Activated T-cell treated with anti-CD3 and anti-CD28 coated beads, Interleukin-2, amount 50 U/mL, for 24 hours (primary cell): ENCODE data around the gene PDCD1.
"Not testable (repeated sequence)": the region's sequence is repeated elsewhere in the genome, so short reads cannot be mapped to it uniquely, and the experiment has no call there.

Source experiments
- DNase-seq: peaks from one replicate; pipeline ENCODE4 v3.0.0-alpha.2; 2020
- H3K27ac Mint-ChIP-seq: 2 replicates; pipeline ENCODE4 v1.8.0; 2020; ENCODE audit warnings: mild to moderate bottlenecking, mixed read lengths
- H3K27me3 Mint-ChIP-seq: 2 replicates; pipeline ENCODE4 v1.8.0; 2020; ENCODE audit warnings: mixed read lengths
- H3K36me3 Mint-ChIP-seq: 2 replicates; pipeline ENCODE4 v1.8.0; 2020; ENCODE audit warnings: low read depth, mixed read lengths
- H3K4me1 Mint-ChIP-seq: 2 replicates; pipeline ENCODE4 v1.8.0; 2020; ENCODE audit warnings: low read depth, mixed read lengths
- H3K4me3 Mint-ChIP-seq: 2 replicates; pipeline ENCODE4 v1.8.0; 2020; ENCODE audit warnings: mild to moderate bottlenecking, moderate library complexity, mixed read lengths
- H3K9me3 Mint-ChIP-seq: 2 replicates; pipeline ENCODE4 v1.8.0; 2020; ENCODE audit warnings: mixed read lengths

PDCD1 gene

GRCh38 chr2:241808721-241809382 lies 49.8 kb downstream of the PDCD1 start, which contains the start of gene NEU4:
NEU4 (plus strand) TSS chr2:241809193; CDS start chr2:241814485, 5,292 bp downstream.
- Mint-ChIP-seq H3K27me3 (peaks cover 17% of the 10 kb centered on the region), H3K4me3 (no peak within 1 kb of the TSS), H3K9me3 (no peaks in the 10 kb centered on the region), H3K4me1 (peaks cover 10% of the 10 kb centered on the region), H3K36me3 (no peaks in the 10 kb centered on the region), H3K27ac (no peak within 1 kb of the TSS)
- DNase-seq, result no peak

GRCh38 chr2:241808051-241808720 lies 50.5 kb downstream of the PDCD1 start:
- Mint-ChIP-seq H3K27me3 (peaks cover 20% of the 10 kb centered on the region), H3K4me3 (no peak overlapping the region), H3K27ac (no peak overlapping the region), H3K9me3 (no peaks in the 10 kb centered on the region), H3K4me1 (peaks cover 13% of the 10 kb centered on the region), H3K36me3 (no peaks in the 10 kb centered on the region)
- no peak for DNase-seq

DNA sequence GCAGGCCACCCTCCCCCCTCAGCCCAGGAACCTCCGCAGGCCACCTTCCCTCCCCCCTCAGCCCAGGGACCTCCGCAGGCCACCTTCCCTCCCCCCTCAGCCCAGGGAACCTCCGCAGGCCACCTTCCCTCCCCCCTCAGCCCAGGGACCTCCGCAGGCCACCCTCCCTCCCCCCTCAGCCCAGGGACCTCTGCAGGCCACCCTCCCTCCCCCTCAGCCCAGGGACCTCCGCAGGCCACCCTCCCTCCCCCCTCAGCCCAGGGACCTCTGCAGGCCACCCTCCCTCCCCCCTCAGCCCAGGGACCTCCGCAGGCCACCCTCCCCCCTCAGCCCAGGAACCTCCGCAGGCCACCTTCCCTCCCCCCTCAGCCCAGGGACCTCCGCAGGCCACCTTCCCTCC lies 52.5 kb downstream of the PDCD1 start:
- peaks cover 13% of the 10 kb centered on the region for H3K4me1 Mint-ChIP-seq
- H3K4me3 Mint-ChIP-seq, DNase-seq, H3K36me3 Mint-ChIP-seq, H3K9me3 Mint-ChIP-seq, H3K27ac Mint-ChIP-seq: not testable (repeated sequence)
- peaks cover 20% of the 10 kb centered on the region for H3K27me3 Mint-ChIP-seq

- no peak overlapping the region for H3K27ac Mint-ChIP-seq
- H3K4me1 Mint-ChIP-seq, result peaks cover 13% of the 10 kb centered on the region
- peaks cover 20% of the 10 kb centered on the region for H3K27me3 Mint-ChIP-seq
- no peaks in the 10 kb centered on the region for H3K36me3 Mint-ChIP-seq
- peak; percentile 62 for DNase-seq
- no peaks in the 10 kb centered on the region for H3K9me3 Mint-ChIP-seq
- peak overlapping the region; percentile 55 for H3K4me3 Mint-ChIP-seq
Observed at GRCh38 chr2:241804326-241805229, 54.1 kb downstream of the PDCD1 start.

DNA sequence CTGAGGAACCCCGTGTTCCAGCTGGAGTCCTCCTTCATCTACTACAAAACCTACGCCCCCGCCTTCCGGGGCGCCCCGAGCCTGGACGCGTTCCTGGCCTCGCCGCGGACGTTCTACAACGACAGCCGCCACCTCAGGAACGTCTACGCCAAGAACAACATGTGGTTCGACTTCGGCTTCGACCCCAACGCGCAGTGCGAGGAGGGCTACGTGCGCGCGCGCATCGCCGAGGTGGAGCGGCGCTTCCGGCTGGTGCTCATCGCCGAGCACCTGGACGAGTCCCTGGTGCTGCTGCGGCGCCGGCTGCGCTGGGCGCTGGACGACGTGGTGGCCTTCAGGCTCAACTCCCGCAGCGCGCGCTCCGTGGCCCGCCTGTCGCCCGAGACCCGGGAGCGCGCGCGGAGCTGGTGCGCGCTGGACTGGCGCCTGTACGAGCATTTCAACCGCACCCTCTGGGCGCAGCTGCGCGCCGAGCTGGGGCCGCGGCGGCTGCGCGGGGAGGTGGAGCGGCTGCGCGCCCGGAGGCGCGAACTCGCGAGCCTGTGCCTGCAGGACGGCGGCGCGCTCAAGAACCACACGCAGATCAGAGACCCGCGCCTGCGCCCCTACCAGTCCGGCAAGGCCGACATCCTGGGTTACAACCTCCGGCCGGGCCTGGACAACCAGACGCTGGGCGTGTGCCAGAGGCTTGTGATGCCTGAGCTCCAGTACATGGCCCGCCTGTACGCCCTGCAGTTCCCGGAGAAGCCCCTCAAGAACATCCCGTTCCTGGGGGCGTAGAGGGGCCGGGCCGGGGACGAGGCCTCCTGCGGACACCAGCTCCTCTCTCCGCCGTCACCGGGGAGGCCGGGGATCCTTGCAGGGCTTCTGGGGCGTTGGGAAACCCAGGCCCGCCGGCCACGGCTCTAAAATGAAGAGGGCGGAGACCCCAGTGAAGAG lies 55.0 kb downstream of the PDCD1 start:
- Mint-ChIP-seq H3K27ac (no peak overlapping the region), H3K9me3 (no peaks in the 10 kb centered on the region), H3K36me3 (no peaks in the 10 kb centered on the region), H3K27me3 (peaks cover 14% of the 10 kb centered on the region), H3K4me1 (peaks cover 13% of the 10 kb centered on the region), H3K4me3 (peak overlapping the region; percentile 55)
- peak; percentile 76 for DNase-seq

- peak; percentile 32 for DNase-seq
- Mint-ChIP-seq H3K4me1 (peaks cover 13% of the 10 kb centered on the region), H3K9me3 (no peaks in the 10 kb centered on the region), H3K27me3 (peaks cover 8% of the 10 kb centered on the region), H3K27ac (no peak overlapping the region), H3K36me3 (no peaks in the 10 kb centered on the region), H3K4me3 (no peak overlapping the region)
Observed at GRCh38 chr2:241802421-241803318, 56.0 kb downstream of the PDCD1 start.

GRCh38 chr2:241801611-241802420 lies 56.9 kb downstream of the PDCD1 start:
- no peak overlapping the region for H3K4me3 Mint-ChIP-seq
- H3K27ac Mint-ChIP-seq, result no peak overlapping the region
- H3K27me3 Mint-ChIP-seq, result peaks cover 8% of the 10 kb centered on the region
- no peaks in the 10 kb centered on the region for H3K36me3 Mint-ChIP-seq
- DNase-seq, result peak; percentile 29
- H3K9me3 Mint-ChIP-seq, result no peaks in the 10 kb centered on the region
- H3K4me1 Mint-ChIP-seq, result peaks cover 13% of the 10 kb centered on the region

DNA sequence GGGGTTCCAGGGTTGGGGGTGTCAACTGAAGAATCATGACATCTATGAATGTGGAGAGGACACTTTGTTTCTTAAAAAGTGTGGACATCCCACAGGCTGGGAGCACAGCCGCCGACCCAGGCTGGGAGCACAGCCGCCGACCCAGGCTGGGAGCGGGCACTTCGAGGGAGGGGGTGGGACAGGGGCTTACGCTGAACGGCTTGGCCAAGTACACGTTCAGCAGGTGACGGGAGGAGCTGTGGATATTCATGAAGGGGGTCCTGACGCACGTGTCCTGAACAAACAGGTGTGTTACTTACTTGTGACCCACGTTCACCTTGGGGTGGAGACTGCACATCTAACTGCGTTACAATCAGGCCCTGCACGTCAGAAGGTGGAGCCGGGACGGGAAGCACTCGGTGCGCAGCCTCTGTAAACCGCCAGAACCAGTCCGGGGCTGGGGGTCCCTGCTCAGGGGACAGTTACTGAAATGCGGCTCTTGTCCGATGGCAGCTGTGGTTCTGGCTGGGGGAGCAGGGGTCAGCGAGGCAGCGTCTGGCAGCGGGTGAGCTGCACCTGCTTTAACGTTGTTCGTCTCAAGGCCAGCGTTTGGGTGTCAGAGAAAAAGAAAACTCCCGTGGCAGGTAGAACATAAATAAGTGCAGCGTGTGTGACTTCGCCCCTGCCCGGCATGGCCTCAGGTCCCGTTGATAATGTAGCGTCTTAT lies 58.3 kb downstream of the PDCD1 start:
- not testable (repeated sequence) for H3K36me3 Mint-ChIP-seq, H3K4me3 Mint-ChIP-seq, H3K27me3 Mint-ChIP-seq, H3K27ac Mint-ChIP-seq, H3K9me3 Mint-ChIP-seq, DNase-seq
- peaks cover 13% of the 10 kb centered on the region for H3K4me1 Mint-ChIP-seq
